GM19238 (cell line): ENCODE measurements around the gene GDPD3.
"Not testable (repeated sequence)": the region's sequence is repeated elsewhere in the genome, so short reads cannot be mapped to it uniquely, and the experiment has no call there.

Source experiments
- DNase-seq: peaks from one replicate; pipeline ENCODE4 v3.0.0; 2011; ENCODE audit warnings: low spot score; ENCODE audit not compliant: insufficient read length

GDPD3 gene

DNA sequence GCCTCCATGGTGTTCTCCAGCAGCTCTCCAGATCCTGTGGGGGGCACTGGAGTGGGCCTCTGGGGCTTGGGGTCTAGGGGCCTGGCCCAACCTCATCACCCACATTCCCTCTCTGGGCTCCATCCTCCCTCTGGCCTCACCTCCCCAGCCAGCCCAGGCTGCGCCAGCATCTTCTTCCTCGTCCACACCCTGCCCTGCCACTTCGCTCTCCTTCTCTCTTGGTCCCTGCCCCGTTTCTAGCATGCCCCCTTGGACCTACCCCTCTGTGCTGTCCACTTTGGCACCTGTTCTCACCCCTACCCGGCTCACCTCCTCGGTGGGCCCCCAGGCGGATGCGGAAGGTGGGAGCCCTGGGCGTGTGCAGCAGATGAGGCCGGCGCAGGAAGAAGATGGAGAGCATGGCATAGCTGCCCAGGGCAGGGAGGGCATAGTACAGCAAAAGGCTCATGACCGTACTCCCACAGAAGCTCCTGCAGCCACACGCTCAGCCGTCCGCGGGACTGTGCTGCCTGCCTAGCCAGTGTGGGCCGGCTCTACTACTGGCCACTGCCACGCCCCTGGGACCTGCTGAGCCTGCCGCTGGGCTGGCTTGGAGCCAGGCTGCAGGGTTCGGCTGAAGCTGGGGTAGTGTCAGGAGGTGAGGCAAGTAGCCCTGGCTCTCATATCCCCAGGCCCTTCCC lies at the start of gene GDPD3:
Gene GDPD3 (minus strand): TSS at position 507 of the 680 bp plus-strand sequence. CDS start 59 bp downstream, at position 448.
- DNase-seq = no peak

GRCh38 chr16:30157214-30157613 lies 43.9 kb upstream of the GDPD3 start:
- DNase-seq = no peak

- DNase-seq = no peak
Measured at GRCh38 chr16:30155188-30155587, 41.9 kb upstream of the GDPD3 start.

DNA sequence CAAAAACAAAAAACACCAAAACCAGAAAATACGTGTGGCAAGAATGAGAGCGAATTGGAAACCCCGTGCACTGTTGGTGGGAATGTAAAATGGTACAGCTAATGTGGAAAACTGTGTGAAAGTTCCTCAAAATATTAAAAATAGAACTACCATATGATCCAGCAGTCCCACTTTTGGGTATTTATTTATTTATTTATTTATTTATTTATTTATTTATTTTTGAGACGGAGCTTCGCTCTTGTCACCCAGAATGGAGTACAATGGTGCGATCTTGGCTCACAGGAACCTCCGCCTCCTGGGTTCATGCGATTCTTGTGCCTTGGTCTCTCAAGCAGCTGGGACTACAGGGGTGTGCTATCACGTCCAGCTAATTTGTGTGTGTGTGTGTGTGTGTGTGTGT lies 39.2 kb upstream of the GDPD3 start:
- no peak for DNase-seq

DNA sequence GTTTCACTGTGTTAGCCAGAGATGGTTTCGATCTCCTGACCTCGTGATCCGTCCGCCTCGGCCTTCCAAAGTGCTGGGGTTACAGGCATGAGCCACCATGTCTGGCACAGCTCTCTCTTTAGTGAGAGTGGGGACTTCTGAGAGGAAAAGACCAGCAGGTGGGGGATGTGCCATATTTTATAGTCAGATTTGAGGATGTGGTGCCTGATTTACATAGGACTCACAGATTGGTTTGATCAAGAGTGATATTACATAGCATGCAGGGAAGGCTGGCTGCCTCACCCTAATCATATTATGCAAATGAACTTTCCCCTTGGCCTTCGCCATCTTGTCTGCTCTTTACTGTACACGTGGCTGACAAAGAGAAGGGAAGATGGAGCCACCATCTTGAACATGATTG lies 37.8 kb upstream of the GDPD3 start:
- no peak for DNase-seq

GRCh38 chr16:30149250-30149930 lies 36.1 kb upstream of the GDPD3 start:
- DNase-seq = no peak

DNA sequence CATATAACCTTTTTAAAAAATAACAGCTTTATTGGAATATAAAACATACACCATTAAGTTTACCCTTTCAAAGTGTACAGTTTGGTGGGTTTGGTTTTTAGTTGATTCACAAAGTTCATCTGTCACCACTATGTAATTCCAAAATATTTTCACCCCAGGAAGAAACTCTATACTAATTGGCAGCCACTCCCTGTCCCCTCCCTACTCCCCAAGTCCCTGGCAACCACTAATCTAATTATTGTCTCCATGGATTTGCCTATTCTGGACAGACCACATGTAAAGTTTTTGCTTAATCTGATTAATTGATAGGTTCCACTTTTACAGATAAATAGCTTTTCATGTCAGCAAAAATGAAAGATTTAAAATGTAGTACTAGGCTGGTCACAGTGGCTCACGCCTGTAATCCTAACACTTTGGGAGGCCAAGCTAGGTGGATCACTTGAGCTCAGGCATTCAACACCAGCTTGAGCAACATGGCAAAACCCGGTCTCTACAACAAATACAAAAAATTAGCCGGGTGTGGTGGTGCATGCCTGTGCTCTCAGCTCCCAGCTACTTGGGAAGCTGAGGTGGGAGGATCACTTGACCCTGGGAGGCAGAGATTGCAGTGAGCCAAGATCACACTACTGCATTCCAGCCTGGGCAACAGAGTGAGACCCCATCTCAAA lies 34.6 kb upstream of the GDPD3 start:
- no peak for DNase-seq

- DNase-seq = no peak
Measured at GRCh38 chr16:30145657-30146056, 32.3 kb upstream of the GDPD3 start.

DNA sequence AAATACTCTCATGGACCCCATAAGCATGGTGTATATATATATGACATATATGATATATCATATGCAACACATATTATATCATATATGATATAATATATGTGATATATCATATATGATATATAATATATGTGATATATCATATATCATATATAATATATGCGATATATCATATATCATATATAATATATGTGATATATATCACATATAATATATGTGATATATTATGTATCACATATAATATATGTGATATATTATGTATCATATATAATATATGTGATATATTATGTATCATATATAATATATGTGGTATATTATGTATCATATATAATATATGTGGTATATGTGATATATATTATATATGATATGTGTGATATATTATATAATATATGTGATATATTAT lies 31.6 kb upstream of the GDPD3 start:
- DNase-seq = no peak

DNA sequence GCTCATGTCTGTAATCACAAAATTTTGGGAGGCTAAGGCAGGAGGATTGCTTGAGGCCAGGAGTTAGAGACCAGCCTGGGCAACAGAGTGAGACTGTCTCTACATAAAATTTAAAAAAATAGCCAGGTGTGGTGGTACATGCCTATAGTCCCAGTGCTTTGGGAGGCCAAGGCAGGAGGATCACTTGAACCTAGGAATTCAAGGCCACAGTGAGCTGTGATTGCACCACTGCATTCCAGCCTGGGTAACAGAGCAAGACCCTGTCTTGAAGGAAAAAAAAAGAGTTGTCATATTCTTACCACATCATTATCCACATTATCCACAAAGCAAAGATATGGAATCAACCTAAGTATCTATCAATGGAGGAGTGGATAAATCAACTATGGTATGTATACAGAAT lies 30.7 kb upstream of the GDPD3 start:
- no peak for DNase-seq

DNA sequence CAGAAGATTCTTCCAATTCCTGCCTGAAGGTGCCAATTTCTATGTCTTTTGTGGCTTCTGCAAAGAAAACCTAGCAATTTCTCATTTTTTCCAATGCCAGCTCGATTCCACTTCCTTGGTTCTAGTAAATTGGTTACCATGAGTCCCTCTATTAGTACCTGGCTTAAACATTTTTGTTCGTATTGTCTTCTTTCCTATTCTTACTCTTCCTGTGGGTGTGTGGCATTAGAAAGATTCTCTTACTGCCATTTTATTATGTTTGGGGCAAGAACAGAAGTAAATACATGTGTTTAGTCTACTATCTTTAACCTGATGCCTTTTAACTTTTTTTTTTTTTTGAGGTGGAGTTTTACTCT lies 30.0 kb upstream of the GDPD3 start:
- no peak for DNase-seq

GRCh38 chr16:30142672-30143346 lies 29.5 kb upstream of the GDPD3 start:
- no peak for DNase-seq

DNA sequence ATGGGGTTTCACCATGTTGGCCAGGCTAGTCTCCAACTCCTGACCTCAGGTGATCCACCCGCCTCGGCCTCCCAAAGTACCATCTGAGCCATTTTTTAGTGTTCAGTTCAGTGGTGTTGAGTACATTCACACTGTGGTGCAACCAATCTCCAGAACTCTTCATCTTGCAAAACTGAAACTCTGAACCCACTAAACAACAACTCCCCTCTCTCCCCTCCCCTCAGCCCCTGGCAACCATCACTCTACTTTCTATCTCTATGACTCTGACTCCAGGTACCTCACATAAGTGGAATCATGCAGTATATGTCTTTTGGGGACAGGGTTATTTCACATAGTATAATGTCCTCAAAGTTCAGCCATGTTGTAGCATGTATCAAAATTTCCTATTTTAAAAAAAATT lies 28.4 kb upstream of the GDPD3 start:
- DNase-seq = no peak

DNA sequence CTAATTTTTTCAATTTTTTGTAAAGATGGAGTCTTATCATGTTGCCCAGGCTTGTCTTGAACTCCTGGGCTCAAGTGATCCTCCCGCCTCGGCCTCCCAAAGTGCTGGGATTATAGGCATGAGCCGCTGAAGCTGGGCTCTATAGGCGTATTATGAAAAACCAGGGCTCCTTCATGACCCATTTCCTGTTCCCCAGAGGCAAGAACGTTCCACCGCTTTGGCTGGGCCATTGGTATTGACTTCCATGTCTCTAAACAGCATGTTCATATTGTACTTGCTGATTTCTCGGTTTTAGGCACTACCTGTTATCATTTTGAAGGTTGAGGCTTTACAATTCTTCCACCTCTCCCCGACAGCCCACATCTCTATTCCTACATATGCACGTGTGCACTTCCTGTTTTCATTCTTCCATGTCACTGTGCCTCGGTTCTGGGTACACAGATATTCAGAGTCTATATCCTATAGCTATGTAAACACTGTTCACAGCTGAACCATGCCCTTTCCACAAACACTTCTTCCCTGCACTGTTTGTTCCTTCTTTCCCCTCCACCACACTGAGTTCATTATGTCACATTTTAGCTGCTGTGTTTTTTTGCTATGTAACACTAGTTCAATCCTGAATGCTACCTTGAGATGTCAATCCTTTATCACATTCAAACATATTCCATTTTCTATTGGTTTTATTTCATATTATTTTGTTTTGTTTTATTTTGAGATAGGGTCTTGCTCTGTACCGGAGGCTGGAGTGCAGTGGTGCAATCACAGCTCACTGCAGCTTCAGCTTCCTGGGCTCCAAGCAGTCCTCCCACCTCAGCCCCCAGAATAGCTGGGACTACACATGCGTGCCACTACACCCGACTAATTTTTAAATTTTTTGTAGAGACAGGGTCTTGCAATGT lies 26.5 kb upstream of the GDPD3 start:
- no peak for DNase-seq

GRCh38 chr16:30137897-30138296 lies 24.6 kb upstream of the GDPD3 start:
- no peak for DNase-seq

GRCh38 chr16:30136971-30137605 lies 23.8 kb upstream of the GDPD3 start:
- DNase-seq = no peak

GRCh38 chr16:30132591-30132990 lies 19.3 kb upstream of the GDPD3 start:
- no peak for DNase-seq

GRCh38 chr16:30131869-30132475 lies 18.6 kb upstream of the GDPD3 start:
- DNase-seq = no peak

- no peak for DNase-seq
Measured at GRCh38 chr16:30127993-30128392, 14.7 kb upstream of the GDPD3 start.

GRCh38 chr16:30125690-30126089 lies 12.4 kb upstream of the GDPD3 start:
- DNase-seq = not testable (repeated sequence)
